Stimulated activated CD8-positive, alpha-beta memory T cell treated with anti-CD3 and anti-CD28 coated beads, Interleukin-4, amount 100 ng/mL, for 48 hours (primary cell): ENCODE results near the gene DAD1.

Experiments
- DNase-seq: peaks from one replicate; pipeline ENCODE4 v3.0.0-alpha.2; 2020

DAD1 gene

DNA sequence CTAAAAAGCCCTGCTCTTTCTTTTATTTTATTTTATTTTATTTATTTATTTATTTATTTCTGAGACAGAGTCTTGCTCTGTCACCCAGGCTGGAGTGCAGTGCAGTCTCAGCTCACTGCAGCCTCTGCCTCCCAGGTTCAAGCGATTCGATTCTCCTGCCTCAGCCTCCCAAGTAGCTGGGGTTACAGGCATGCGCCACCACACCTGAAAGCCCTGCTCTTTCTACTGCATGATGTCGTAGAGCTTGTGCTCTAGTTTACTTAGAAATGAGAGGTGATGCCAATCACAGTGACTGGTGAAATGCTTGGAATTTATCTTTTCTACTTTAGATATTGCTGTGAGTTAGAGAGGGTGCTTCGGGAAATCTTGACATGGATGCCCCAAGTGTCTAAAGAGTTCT, 54.5 kb downstream of the DAD1 start:
- DNase-seq = no peak

DNA sequence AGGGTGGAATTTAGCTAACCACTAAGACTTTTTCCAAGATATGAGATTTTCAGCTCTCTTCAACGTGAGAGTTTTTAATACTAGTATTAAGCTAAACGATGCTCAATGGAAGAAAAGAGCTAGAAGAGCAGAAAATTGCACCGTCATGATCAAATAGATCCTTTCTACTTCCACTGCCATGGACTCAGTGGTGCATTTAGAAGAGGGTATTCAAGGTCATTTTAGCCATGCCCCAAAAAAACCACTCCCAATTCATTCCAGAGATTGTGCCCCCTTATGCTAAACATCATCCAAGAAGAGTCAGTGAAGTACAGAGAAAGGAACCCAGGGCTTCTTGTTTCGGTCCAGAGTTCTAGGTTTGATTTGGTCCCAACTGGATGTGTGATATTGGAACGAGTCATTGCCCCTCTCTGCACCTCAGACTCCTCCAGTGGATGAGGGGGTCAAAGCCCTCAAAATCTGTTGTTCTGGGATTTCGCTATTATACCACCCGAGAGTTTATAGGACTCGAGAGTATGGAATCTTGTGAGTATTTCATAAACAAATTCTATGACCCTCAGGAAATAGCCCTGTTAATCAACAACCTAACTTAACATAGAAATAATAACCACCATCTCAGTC, 55.2 kb downstream of the DAD1 start:
- DNase-seq = no peak

DNA sequence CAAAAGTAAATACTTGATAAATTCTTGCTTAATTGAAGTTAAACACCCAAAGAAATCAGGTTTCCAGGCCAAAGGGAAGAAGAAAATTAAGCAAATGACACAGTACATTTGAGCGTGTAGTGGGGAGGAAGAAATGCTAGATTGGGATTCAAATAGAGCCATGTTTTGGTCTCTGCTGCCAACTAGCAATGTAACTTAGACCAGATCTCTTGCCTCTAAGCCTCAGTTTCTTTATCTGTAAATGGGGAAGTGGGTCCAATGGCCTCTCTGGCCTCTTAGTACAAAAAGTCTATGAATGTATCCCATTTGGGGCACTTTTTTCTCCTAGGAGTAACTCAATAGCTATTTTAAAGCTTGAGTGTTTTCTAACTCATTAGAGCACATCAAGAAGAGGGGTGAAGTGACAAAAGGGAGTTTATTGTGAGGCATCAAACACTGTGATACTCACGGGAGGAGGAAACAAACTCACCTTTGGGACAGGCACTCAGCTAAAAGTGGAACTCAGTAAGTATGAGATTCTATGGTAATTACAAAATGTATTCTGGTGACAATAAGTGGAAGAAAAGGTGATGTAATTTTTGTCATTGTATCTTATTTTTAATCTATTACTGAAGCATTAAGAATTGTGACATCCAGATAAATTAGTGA, 55.8 kb downstream of the DAD1 start:
- no peak for DNase-seq

DNA sequence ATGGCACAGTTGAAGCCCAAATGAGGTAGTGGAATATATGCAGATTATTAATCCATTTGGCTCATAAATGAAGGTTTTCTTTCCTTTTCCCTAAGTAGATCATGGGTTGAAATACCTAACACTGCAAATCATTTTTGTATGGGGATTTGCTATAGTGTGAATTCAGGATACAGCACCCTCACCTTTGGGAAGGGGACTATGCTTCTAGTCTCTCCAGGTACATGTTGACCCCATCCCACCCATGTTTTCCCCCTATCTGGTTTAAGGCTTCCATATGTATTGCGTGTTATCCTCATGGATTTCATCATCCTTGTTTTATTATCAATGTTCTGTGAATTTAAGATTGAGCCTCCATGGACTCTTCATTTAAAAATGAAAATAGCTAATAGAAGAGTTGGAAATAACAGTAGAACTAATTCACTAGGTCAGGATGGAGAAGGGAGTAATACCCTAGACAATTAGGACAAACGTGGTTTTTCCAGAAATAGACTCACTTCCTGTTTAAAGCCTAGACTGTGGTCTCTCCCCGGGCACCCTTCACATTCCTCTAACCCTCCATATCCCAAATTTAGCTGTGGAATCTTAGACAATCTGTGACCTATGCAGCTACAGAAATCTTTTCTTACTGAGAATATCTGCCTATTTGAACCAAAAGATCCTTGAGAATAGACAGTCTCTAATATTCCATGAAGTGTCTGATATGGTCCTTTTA, 56.5 kb downstream of the DAD1 start:
- DNase-seq = no peak

DNA sequence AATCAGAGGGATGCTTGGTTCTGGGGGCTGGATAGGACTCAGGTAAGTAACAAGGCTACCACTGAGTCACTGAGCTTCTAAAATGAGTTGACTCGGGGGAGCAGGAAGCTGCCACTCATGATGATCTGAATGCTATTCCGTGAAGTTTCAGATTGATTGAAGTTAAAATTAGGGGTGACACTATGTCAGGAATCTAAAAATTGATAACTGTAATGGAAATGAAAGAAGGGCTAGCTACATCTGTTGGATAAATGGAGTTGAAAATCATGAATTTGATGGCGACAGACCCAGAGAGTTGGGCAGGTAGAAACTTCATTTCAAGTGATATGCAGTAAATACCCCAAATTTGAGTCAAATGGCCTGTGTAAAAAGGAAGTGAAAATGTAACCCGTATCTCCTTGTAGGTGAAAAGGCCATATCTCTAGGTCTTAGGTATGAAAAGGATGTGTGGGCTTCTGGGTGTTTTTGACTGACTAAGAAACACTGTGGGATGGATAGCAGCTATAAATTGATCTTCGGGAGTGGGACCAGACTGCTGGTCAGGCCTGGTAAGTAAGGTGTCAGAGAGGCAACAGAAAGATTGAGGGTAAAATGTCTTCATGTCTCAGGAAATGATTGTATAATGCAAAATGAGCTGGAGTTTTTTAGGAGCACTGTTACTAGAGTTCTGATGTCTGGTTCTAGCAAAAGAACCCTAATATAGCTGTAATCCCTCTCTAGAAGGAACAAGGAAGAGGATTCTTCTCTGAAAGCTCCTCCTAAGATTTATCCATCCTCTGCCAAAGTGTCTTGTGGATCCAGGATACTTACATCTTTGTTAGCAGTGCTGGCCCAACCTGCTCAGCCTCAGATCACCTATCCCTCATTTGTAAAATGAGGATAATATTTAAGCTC, 57.3 kb downstream of the DAD1 start:
- DNase-seq = no peak

DNA sequence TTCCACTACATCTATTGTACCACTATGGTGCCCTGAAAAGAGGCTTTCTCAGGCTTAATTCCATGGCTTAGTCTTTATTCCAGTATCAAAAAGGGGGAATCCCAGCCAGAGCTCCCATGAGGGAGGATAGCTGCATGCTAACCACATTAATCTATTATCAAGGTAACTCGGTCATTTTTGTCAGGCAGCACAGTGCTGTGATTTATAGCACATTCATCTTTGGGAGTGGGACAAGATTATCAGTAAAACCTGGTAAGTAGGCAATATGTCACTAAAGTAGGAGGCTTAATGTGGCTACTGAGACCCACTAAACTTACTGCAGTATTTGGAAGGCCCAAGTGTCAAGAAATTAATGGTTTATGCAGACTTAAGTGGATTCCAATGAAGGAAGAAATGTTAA, 58.9 kb downstream of the DAD1 start:
- DNase-seq = no peak

DNA sequence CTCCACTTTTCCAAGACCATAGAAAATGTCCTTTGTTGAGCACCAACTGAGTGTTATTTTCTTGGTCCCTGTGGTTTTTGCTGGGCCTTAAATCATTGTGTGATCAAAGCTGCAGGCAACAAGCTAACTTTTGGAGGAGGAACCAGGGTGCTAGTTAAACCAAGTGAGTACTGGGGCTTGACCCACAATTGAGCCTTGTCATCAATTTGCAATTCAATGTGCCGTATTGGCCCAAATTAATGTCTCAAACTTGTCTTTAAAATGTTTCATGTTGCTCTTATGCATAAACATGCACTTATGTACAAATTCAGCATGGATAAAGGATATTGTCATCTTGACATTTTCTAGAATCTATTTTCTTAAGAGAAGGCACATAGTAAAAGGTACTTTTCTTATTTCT, 62.3 kb downstream of the DAD1 start:
- DNase-seq = no peak

DNA sequence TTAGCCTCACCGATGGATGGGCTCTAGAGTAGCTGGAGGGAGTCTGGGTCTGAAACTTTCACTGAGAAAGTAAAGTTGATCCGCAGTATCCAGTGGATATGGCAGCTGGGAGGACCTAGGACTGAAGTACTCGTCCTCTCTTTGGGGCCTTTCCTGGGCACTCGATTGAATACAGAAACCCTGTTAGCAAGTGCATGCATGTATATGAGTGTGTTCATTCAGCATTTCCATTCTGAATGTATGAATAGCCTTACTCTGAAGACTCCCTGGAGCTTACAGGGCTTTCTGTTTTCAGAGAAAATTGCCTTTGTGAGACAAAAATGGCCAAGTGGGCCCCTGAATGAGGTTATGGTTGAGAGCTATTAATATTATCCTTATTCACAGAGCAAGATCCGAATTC, 62.8 kb downstream of the DAD1 start:
- no peak for DNase-seq

DNA sequence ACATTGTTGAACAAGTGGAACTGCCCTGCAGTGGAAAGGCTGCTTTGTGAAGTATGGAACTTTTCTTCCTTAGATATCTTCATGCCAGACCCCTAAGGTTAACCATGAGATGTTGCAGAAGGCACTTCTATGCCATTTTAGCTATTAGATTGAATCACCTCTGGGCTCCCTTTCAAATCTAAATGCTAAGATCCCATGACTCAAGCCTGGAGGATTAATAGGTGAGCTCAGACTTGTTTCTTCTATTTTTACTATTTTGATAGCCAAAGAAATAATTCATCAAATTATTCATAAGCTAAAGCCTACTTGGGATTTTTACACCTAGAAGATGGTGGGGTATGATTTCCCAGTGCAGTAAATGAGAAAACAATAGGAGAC, 64.3 kb downstream of the DAD1 start:
- no peak for DNase-seq

DNA sequence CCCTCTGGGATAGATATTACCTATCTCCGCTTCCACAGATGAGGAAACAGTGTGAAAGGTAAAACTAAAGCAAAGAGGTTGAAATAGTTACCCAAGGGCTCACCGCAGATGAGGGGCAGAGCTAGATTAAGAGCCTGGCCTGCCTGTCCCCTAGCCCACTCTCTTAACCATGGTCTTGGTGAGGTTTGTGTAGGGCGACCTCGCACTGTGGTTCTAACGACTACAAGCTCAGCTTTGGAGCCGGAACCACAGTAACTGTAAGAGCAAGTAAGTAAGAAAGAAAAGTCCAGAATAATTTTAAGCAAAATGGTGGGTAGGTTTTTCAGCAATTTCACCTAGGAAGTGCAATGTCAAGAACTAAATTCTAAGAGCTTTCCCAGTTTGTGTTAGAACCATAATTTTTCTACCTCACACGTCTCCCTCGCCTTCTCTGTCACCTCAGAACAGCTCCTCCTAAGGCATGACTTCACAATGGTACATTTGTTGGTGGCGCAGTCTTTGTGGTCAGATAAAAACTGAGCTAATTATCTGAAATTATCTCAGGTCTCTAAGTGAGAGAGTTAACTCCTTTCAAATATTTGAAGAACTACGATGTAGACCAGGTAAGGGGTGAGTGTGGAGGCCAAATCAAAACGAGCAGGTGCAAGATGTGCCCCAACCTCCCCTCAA, 64.8 kb downstream of the DAD1 start:
- DNase-seq = no peak

DNA sequence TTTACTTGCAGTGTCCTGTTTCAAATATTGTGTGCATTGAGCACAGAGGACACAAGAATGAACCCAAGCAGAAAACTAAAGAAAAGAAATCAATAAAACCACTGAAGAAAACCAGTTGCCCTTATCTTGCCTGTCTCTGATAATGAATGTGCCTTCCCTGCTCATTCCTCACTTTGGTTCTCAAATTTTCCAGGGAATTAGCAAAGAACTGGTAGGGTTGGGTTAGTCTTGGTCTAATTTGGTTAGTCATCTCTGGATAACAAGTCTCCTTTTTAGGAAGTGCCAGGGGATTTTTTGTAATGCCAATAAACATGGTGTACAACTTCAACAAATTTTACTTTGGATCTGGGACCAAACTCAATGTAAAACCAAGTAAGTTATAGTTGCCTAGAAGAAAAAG, 65.7 kb downstream of the DAD1 start:
- no peak for DNase-seq

DNA sequence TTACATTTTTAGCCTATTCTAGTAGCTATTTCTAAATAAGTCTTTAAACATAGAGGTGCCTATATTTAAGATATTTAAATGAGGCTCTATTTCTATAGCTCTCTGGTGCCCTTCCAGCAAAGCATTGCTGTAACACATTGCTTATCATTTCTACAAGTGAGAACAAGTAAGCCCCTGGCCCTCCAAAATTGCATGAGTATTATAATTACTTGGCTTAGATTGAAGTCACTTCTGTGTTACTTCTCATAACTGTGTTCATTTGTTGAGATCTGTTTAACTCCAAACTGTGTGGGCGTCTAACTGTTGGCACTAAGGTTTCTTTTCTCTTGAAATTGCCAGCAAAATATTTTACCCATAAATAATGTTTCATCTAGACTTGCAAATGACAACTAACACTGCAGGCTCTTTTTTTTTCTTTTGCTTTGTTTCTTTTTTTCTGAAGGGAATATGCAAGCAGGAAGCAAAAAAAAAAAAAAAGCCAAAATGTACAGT, 66.5 kb downstream of the DAD1 start:
- DNase-seq = no peak

DNA sequence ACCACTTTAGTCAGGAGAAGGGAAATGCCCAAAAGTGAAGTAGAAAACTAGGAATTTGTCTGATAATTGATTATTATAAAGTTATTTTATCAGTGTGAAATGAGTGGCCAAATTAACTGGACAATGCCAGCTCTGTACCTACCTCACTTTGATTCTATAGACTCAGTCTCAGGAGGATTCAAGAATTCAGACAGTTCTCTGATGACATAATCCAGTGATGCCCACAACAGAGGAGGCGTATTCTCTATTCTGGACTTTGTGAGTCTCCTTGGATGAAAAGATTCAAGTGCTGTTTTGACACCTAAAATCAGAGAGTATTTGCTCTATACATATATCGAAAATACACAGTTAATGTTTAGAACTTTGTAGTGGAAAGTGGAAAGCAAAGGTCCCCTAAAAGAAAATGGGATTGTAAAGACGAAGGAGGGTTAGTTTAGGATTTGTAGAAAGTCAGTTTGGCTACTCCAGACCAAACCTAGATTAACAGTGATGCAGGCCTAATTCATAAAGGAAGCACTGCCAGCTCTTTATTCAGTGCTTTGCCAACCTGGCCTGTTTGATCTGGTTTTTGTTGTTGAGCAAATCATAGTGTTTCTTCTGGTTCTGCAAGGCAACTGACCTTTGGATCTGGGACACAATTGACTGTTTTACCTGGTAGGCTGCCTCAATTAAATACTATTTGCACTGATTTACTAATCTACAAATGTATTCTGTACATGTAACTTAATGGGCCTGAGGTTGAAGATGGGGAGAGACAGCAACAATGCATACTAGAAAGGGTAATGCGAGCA, 67.4 kb downstream of the DAD1 start:
- DNase-seq = no peak

DNA sequence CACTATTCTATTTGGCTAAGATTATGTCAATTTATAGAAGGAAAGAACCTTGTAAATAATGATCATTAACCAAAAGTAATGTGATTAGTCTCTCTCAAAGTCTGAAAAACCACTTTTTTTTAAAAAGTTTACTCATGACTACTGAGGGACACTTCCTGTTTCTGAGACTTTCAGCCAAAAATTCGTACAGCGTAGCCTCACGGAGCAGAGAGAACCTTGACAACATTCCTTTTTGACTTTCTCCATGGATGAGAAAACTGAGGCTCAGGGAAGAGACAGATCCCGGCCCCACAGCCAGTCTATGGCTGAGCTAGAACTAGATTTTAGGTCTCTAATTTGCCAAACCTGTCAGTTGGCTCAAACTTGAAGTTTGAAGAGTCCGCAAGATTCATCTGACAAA, 68.2 kb downstream of the DAD1 start:
- no peak for DNase-seq

DNA sequence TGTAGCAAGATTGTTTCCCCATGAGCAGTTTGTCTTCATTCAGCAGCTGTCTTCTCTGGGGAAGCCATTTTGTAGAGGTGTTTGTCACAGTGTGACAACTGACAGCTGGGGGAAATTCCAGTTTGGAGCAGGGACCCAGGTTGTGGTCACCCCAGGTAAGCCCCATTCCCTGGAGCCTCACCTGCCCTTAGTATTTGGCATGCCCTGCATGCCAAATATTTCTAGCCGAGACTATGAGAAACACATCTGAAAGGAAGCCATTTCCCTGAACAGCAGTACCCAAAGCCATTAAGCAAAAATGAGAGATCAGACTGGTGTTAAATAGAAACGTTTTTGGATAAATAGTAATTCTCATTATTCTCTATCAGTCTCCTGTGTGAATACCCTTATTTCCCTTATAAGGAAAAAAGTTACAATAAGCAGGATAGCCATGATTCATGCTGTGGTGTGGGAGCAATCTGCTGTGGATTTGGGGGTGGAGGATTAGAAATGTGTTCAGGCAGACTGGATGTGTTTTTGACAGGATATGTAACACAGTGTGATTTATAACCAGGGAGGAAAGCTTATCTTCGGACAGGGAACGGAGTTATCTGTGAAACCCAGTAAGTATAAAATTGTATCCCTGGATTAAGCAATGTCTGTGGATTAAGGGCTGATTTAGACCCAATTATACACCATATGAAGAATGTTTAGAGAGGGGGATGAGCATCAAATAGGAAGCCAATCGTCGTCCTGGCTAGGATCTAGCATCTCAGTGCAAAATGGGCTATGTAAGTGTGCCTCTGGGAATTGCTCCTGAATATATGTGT, 68.9 kb downstream of the DAD1 start:
- no peak for DNase-seq

DNA sequence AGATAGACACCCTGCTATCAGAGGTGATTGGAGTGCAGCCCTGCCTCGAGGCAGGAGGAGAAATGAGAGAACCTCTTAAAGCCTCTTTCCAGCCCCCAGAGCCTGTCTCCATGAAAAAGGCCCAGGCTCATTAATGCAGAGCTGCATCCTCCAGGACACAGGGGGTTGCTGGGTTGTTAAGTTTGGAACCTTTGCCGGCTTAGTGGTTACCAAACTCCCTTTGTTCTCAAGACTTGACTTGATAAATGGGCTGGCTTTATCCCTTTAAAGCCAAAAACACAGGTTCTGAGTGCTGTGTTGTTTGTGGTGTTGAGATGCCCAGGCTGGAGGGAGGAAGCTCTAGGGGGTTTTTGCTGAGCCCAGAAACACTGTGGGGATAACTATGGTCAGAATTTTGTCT, 71.0 kb downstream of the DAD1 start:
- DNase-seq = no peak

DNA sequence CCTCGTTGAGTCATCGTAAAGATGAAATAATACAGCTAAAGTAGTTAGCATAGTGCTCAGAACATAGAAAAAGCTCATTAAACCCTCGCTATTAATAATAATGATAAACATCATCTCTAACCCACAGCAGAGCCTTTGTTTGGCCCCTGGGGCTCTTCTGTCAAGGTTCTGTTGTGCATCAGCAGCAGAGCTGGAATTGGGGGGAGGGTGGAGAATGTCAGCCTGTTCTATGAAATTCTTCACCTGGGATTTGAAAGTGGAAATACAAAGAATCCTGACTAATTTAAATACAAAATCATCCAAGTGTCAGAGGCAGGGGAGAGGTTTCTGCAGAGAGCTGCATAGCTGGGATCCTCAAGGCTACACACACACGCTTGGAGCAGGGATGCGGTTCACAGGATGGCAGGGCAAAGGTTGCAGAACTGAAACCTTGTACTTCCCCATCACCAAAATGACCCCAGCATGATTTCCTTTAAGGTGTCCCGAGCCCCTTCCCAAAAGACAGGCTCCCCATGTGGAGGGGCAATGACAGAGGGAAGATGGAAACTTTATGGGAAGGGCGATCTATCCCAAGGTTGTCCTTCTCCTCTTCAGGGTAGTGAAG, 71.8 kb downstream of the DAD1 start:
- DNase-seq = no peak

DNA sequence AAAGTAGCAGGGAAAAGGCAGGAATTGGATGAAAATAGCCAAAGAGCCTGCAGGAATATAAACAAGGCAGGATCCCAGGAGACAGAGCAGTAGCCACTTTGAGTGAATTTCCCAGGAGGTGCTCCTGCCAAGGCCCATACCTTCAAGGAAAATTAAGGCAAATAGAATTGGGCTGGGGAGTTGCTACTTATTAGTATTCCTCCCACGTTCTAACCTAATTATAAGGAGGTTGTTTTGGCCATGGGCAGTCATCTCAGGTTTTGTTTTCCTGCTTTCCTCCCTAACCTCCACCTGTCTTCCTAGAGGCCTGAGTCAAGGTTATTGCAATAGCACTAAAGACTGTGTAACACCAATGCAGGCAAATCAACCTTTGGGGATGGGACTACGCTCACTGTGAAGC, 73.1 kb downstream of the DAD1 start:
- DNase-seq = no peak
